ENCODE measurements around the gene OXER1.

DNA sequence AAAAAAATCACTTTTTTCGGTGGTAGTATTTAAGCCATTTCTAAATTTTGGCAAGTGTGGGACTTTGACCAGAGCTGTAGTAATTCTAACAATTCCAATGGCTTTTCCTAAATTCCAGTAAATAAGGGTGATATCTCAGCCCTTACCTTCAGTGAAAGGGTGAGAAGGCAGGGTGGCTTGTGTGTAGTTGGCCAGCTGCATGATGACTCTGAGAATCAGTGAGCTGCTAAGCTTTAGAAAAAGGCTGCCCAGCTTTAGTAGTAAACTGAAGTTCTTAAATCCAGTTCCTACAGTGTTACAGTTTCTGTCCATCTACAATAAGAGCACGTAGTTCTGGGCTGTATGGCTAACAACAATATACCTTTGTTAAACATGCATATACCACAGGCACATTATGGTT is 42.0 kb downstream of the OXER1 start:
- TF ChIP-seq, protein P1, sequence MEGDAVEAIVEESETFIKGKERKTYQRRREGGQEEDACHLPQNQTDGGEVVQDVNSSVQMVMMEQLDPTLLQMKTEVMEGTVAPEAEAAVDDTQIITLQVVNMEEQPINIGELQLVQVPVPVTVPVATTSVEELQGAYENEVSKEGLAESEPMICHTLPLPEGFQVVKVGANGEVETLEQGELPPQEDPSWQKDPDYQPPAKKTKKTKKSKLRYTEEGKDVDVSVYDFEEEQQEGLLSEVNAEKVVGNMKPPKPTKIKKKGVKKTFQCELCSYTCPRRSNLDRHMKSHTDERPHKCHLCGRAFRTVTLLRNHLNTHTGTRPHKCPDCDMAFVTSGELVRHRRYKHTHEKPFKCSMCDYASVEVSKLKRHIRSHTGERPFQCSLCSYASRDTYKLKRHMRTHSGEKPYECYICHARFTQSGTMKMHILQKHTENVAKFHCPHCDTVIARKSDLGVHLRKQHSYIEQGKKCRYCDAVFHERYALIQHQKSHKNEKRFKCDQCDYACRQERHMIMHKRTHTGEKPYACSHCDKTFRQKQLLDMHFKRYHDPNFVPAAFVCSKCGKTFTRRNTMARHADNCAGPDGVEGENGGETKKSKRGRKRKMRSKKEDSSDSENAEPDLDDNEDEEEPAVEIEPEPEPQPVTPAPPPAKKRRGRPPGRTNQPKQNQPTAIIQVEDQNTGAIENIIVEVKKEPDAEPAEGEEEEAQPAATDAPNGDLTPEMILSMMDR (IDR thresholded peaks at IDR 0.05 in 4 of 5, conservative IDR thresholded peaks at IDR 0.05 in 1 of 5): no peak
- TF ChIP-seq POLR2A (IDR thresholded peaks at IDR 0.05): no peak
